K562 (cell line): ENCODE data around the gene KCTD13. TPM values are rescaled to one million over a fixed set of nuclear protein-coding genes. Genes with fewer than 3 reads are reported as not detected.
A peak's percentile ranks its signal among the peaks of the same experiment; 100 is the strongest.

Experiments
- ATAC-seq: fragments of 200-7000 bp; cut with Tn5 transposase; 3 replicates; pipeline ENCODE4 v1.9.1; 2020; ENCODE audit warnings: moderate library complexity
- BruUV-seq: library from RNA; stranded (reverse); fragments of 400-500 nt; replicated peaks from 2 replicates; lab custom pipeline; 2021; lab: Mats Ljungman, UMichigan
- CTCF ChIA-PET: fragments of 300-600 bp; formaldehyde crosslinking; extraction: SDS; loops from one replicate; lab custom pipeline; 2021; ENCODE audit warnings: low intra/inter-chr PET ratio; lab: Yijun Ruan, JAX
- POLR2A ChIA-PET: fragments of 300-600, 350-650 bp; sonication (Branson Sonifier 250); formaldehyde crosslinking; extraction: SDS; loops from one replicate; lab custom pipeline; 2021; ENCODE audit warnings: antibody characterized with exemption, inconsistent platforms; lab: Yijun Ruan, JAX
- DNase-seq, 4 experiments: peaks; one replicate each; pipeline versions ENCODE4 v3.0.0 to v3.0.0-alpha.2; 2011 to 2018; ENCODE audit warnings: low spot score in 3 of 4, mixed read lengths in 3 of 4; ENCODE audit errors: extremely low read depth in 1 of 4
- FAIRE-seq: peaks from 2 replicates; lab custom pipeline; 2011; peaks lifted over from hg19 to GRCh38; lab: Jason Lieb, UNC
- H2AFZ ChIP-seq: 2 replicates; pipeline ENCODE4 v1.6.0; 2011; ENCODE audit warnings: low read depth, low read length, control low read depth, inconsistent platforms
- H3K27ac ChIP-seq: fragments of 200-600 bp; 3 replicates; pipeline ENCODE4 v1.8.0; 2011; ENCODE audit warnings: low read depth, mild to moderate bottlenecking, control low read depth, inconsistent platforms, low read length, moderate library complexity, mixed read lengths; ENCODE audit errors: extremely low read depth
- H3K27me3 ChIP-seq, 2 experiments: fragments of 300-600 bp in 1 of 2; 2 replicates in 1 of 2; 3 replicates in 1 of 2; pipeline versions ENCODE4 v1.6.0 to v1.8.0; 2011; ENCODE audit warnings: inconsistent platforms in 2 of 2, low read length in 2 of 2, mild to moderate bottlenecking in 1 of 2, mixed read lengths in 1 of 2, moderate library complexity in 1 of 2; ENCODE audit not compliant: control insufficient read depth in 2 of 2, insufficient read depth in 2 of 2
- H3K36me3 ChIP-seq: fragments of 300-600 bp; 3 replicates; pipeline ENCODE4 v1.8.0; 2011; ENCODE audit warnings: mild to moderate bottlenecking, low read length, inconsistent platforms; ENCODE audit not compliant: control insufficient read depth, insufficient read depth
- H3K4me1 ChIP-seq, 2 experiments: fragments of 200-600 bp in 1 of 2; replicated peaks in 1 of 2; 2 replicates in 1 of 2; 3 replicates in 1 of 2; pipeline versions ENCODE4 v1.5.1 to v1.8.0; 2011; ENCODE audit warnings: inconsistent platforms in 2 of 2, low read length in 2 of 2, mild to moderate bottlenecking in 1 of 2, mixed read lengths in 1 of 2, moderate library complexity in 1 of 2; ENCODE audit not compliant: control insufficient read depth in 2 of 2, insufficient read depth in 2 of 2
- H3K4me2 ChIP-seq: 2 replicates; pipeline ENCODE4 v1.6.1; 2011; ENCODE audit warnings: low read length, control low read depth, inconsistent platforms, mixed read lengths; ENCODE audit not compliant: insufficient read depth
- H3K4me3 ChIP-seq: fragments of 200-600 bp; sonication (generic), shearing (Covaris generic); 2 replicates; pipeline ENCODE4 v1.5.1; 2016; ENCODE audit warnings: control low read depth, inconsistent platforms
- H3K79me2 ChIP-seq: fragments of 200-600 bp; 3 replicates; pipeline ENCODE4 v1.8.0; 2011; ENCODE audit warnings: low read length, inconsistent platforms; ENCODE audit not compliant: control insufficient read depth, insufficient read depth
- H3K9ac ChIP-seq, 2 experiments: 2 replicates each; pipeline versions ENCODE4 v1.6.0 to v1.6.1; 2011; ENCODE audit warnings: low read depth in 2 of 2, low read length in 2 of 2, control low read depth in 1 of 2, inconsistent platforms in 1 of 2, mild to moderate bottlenecking in 1 of 2, mixed read lengths in 1 of 2; ENCODE audit not compliant: insufficient read depth in 1 of 2
- H3K9me1 ChIP-seq: one replicate; pipeline ENCODE4 v1.6.0; 2011; ENCODE audit warnings: inconsistent platforms, mild to moderate bottlenecking, low read length, moderate library complexity; ENCODE audit not compliant: control insufficient read depth, insufficient read depth
- H3K9me3 ChIP-seq: replicated peaks from 2 replicates; pipeline ENCODE4 v1.5.1; 2011; ENCODE audit warnings: low read depth, low read length, inconsistent platforms; ENCODE audit not compliant: control insufficient read depth, insufficient read depth
- H4K20me1 ChIP-seq: replicated peaks from 2 replicates; pipeline ENCODE4 v1.6.1; 2011; ENCODE audit warnings: low read length, inconsistent platforms, mixed read lengths; ENCODE audit not compliant: control insufficient read depth, insufficient read depth
- ARNT ChIP-seq, 2 experiments: fragments of 450-650 bp; IDR thresholded peaks; 2 replicates each; pipeline ENCODE4 v1.6.1; 2016; ENCODE audit warnings: mild to moderate bottlenecking in 1 of 2
- BCOR ChIP-seq: fragments of 450-650 bp; IDR thresholded peaks from 2 replicates; pipeline ENCODE4 v1.6.1; 2016
- BHLHE40 ChIP-seq: IDR thresholded peaks from 2 replicates; pipeline ENCODE4 v1.6.1; 2011; ENCODE audit warnings: low read length, improper control_type of control experiment
- CTBP1 ChIP-seq: fragments of 450-650 bp; IDR thresholded peaks from 2 replicates; pipeline ENCODE4 v1.6.1; 2016; ENCODE audit warnings: borderline replicate concordance
- FOXJ2 ChIP-seq: fragments of 200-800 bp; sonication (Bioruptor generic); IDR thresholded peaks from 2 replicates; pipeline ENCODE4 v1.6.1; 2016; ENCODE audit warnings: missing genetic modification characterization, missing compliant biosample characterization
- HDAC8 ChIP-seq: fragments of 450-650 bp; IDR thresholded peaks from 2 replicates; pipeline ENCODE4 v1.6.1; 2016; ENCODE audit warnings: mild to moderate bottlenecking, missing genetic modification characterization, moderate library complexity, missing compliant biosample characterization
- RBM25 ChIP-seq: fragments of 200-400 bp; formaldehyde crosslinking; IDR thresholded peaks from 2 replicates; pipeline ENCODE4 v1.6.1; 2018; ENCODE audit warnings: low read length, low read depth, moderate library complexity; ENCODE audit not compliant: severe bottlenecking
- ZFP36 ChIP-seq: fragments of 150-350 bp; IDR thresholded peaks from 2 replicates; pipeline ENCODE4 v1.6.1; 2018; ENCODE audit warnings: low read length, low read depth; ENCODE audit not compliant: partially characterized antibody
- WGBS: fragments of 100-300 bp; shearing (Covaris generic); methylation state at CpG from one replicate; pipeline ENCODE4 v1.1.6; 2016; ENCODE audit warnings: low coverage, mixed read lengths; ENCODE audit not compliant: insufficient coverage; ENCODE audit errors: missing lambda C conversion rate; 5-methylcytosine and 5-hydroxymethylcytosine counted together
- in situ Hi-C: fragments of 300-500 bp; cut with MboI; formaldehyde crosslinking; loops from 4 replicates; pipeline ENCODE4 v1.15.0; 2018; ENCODE audit warnings: inconsistent platforms, mixed read lengths
- intact Hi-C: fragments of 100-400 bp; cut with micrococcal nuclease; formaldehyde crosslinking; loops from 2 replicates; pipeline ENCODE4 v1.14.2; 2022
- polyA plus RNA-seq, 8 experiments: library from polyadenylated mRNA; depleted of rRNA in 4 of 8; stranded (reverse) in 5 of 8; unstranded in 3 of 8; fragments of >200 nt; fragmentation: Nextera tagmentation in 2 of 8; fragmentation: Illumina TruSeq in 1 of 8; extraction: Ambion mirVana in 2 of 8; extraction: Trizol in 1 of 8; gene quantifications; 2 replicates each; pipeline versions ENCODE4 v1.2.1 to v1.2.3, GENCODE V29; 2011 to 2014; ENCODE audit warnings: inconsistent platforms in 1 of 8, missing spikeins in 1 of 8
- total RNA-seq, 7 experiments: library from RNA; depleted of rRNA in 6 of 7; stranded (reverse); fragments of >200 nt in 6 of 7; fragmentation: Illumina TruSeq in 2 of 7; extraction: Trizol in 2 of 7; gene quantifications; 2 replicates each; pipeline versions ENCODE4 v1.2.1 to v1.2.3, GENCODE V29; 2011 to 2021; ENCODE audit warnings: low replicate concordance in 1 of 7
- TF ChIP-seq, protein P1 (sequence below): sonication (generic); formaldehyde crosslinking; IDR thresholded peaks from 2 replicates; pipeline ENCODE4 v1.5.0; 2020; ENCODE audit warnings: missing genetic modification reagents

KCTD13 gene
- total and polyA plus RNA-seq, 9 of the 15 experiments (the other 6 are each of a cell fraction or from before 2014, with no cell fraction given): 1.0 to 20.6 (median 9.8) TPM

DNA sequence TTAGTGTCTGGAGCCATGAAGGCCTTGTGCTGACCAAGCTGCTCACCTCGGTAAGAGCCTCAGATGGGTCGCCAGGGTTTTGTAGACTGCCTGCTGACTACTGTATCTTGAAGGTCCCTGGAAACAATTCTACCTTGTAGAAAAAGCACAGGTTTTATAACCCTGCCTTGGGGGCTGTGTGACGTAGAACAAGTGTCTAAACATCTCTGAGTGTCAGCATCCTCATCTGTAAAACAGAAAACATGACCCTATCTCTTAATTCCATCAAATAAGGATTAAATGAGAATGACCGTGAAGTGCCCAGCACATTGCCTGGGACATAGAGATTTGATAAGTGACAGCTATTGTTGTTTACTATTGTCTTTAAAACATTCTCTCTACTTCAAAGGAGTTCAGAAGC lies 42.2 kb upstream of the KCTD13 start:
- no peaks in the 10 kb centered on the region for H3K9me1 ChIP-seq
- peaks cover 3 to 5% of the 10 kb centered on the region in 2 experiments; a peak in 4 of 5 replicates for H3K4me1 ChIP-seq
- ChIA-PET CTCF (no interaction called here), POLR2A (no interaction called here)
- peaks cover 40% of the 10 kb centered on the region for H3K36me3 ChIP-seq
- in situ Hi-C loops: no loop called here
- H3K9me3 ChIP-seq: no peaks in the 10 kb centered on the region; the same call in 1 of the 2 replicates
- no peak overlapping the region for H3K4me3 ChIP-seq
- no peak overlapping the region for H3K27ac ChIP-seq
- no peaks in the 10 kb centered on the region for H4K20me1 ChIP-seq
- WGBS: 68% methylated on average over 4 of the region's 4 CpGs
- no peak overlapping the region for H2AFZ ChIP-seq
- H3K4me2 ChIP-seq: no peak overlapping the region
- no peaks in the 10 kb centered on the region for H3K79me2 ChIP-seq
- no peak for ATAC-seq
- no peak for DNase-seq
- no peak overlapping the region for H3K9ac ChIP-seq
- TF ChIP-seq ZFP36 (peak; percentile 5), RBM25 (peak; percentile 79), BHLHE40 (no peak), BCOR (peak; percentile 52; the same call in 1 of the 2 replicates)
- no peaks in the 10 kb centered on the region for H3K27me3 ChIP-seq
- FAIRE-seq: no peak
- no TSS peak for BruUV-seq
- intact Hi-C loops: no loop called here

DNA sequence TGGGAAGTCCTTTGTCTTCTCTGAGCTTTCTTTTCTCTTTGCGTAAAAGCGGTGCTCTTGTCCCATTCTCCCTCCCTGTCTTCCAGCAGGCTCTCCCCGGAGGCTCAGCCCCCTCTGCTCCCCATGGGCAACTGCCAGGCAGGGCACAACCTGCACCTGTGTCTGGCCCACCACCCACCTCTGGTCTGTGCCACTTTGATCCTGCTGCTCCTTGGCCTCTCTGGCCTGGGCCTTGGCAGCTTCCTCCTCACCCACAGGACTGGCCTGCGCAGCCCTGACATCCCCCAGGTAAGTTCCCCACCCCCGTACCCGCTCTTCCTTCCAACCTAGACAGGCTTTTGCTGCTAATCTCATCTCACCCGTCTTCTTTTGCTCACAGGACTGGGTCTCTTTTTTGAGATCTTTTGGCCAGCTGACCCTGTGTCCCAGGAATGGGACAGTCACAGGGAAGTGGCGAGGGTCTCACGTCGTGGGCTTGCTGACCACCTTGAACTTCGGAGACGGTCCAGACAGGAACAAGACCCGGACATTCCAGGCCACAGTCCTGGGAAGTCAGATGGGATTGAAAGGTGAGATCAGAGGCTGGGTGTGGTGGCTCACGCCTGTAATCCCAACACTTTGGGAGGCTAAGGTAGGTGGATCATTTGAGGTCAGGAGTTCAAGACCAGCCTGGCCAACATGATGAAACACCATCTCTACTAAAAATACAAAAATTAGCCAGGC lies 37.2 kb upstream of the KCTD13 start:
- Histone ChIP-seq H3K4me1 (peaks cover 12 to 20% of the 10 kb centered on the region in 2 experiments; a peak in 4 of 5 replicates), H3K36me3 (peaks cover 11% of the 10 kb centered on the region), H3K79me2 (peaks cover 7% of the 10 kb centered on the region; the same call in 2 of the 3 replicates), H3K9me1 (no peaks in the 10 kb centered on the region), H3K4me2 (peak overlapping the region; percentile 87), H3K9me3 (no peaks in the 10 kb centered on the region; the same call in 1 of the 2 replicates), H2AFZ (no peak overlapping the region; the same call in 1 of the 2 replicates), H3K4me3 (peak overlapping the region; percentile 69; the same call in 1 of the 2 replicates), H3K27me3 (no peaks in the 10 kb centered on the region), H4K20me1 (no peaks in the 10 kb centered on the region), H3K9ac (peak overlapping the region; percentile 86 to 95), H3K27ac (no peak overlapping the region)
- no TSS peak for BruUV-seq
- intact Hi-C loops: loop anchor here (5.0 kb wide), 1 partner anchor 36 kb away; the partner anchor contains the start of gene KCTD13
- CTCF ChIA-PET: no interaction called here
- POLR2A ChIA-PET: interaction anchor here (1.9 to 3.3 kb wide), 2 partner anchors 11 to 19 kb away, joined by 17 to 18 read pairs; partner anchors contain the start of gene TAOK2
- in situ Hi-C loops: no loop called here
- WGBS: 85% methylated on average over 9 of the region's 14 CpGs
- no peak for TF ChIP-seq HDAC8 (tag)
- peak; percentile 2 for TF ChIP-seq ZFP36
- no peak for TF ChIP-seq FOXJ2 (tag)
- no peak for TF ChIP-seq CTBP1
- TF ChIP-seq, protein P1, sequence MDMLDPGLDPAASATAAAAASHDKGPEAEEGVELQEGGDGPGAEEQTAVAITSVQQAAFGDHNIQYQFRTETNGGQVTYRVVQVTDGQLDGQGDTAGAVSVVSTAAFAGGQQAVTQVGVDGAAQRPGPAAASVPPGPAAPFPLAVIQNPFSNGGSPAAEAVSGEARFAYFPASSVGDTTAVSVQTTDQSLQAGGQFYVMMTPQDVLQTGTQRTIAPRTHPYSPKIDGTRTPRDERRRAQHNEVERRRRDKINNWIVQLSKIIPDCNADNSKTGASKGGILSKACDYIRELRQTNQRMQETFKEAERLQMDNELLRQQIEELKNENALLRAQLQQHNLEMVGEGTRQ (CRISPR knock-in tag): no peak
- TF ChIP-seq ARNT (IDR thresholded peaks at IDR 0.05): no peak
- ATAC-seq (no peak), DNase-seq (peak in 1 of 4 experiments; percentile 2), FAIRE-seq (no peak)
